ENCODE data around the gene MICAL3.
A peak's percentile ranks its signal among the peaks of the same experiment; 100 is the strongest.
"Not testable (repeated sequence)": the region's sequence is repeated elsewhere in the genome, so short reads cannot be mapped to it uniquely, and the experiment has no call there.

MICAL3 gene

DNA sequence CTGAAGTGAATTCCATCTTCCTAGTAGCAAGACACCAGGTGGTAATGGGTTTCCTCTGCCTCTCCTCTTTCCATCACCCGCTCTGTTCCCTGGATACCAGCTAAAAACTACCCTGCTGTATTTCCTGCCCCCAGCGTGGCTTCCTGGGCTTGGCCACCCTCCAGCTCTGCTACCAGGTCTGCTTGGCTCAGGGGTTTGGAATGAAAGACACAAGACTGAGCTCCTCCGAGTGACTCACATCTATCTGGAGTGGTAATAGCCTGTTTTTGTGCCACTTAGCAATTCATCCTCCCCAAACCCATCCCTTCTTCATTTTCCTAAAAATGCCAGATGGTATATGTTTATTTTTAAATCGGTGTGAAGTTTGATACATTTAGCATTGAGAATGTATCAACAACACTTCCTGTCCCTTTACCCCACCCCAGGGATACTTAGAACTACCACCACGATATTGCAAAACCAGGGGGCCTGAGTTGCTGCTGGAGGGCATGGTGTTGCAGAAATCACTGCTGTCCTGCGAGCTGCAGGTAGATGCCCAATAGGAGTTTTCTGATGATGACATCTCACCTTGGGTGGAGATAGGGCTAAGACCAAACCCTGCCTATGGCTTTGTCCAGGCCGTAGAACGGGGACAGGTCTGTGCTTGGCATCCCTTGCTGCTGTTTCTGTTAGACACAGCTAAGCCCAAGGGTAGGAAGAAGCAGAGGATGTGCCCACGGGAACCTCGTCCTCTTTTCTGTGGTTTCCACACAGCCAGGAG lies 7.5 kb upstream of the MICAL3 start:
- DNase-seq, result no peak

DNA sequence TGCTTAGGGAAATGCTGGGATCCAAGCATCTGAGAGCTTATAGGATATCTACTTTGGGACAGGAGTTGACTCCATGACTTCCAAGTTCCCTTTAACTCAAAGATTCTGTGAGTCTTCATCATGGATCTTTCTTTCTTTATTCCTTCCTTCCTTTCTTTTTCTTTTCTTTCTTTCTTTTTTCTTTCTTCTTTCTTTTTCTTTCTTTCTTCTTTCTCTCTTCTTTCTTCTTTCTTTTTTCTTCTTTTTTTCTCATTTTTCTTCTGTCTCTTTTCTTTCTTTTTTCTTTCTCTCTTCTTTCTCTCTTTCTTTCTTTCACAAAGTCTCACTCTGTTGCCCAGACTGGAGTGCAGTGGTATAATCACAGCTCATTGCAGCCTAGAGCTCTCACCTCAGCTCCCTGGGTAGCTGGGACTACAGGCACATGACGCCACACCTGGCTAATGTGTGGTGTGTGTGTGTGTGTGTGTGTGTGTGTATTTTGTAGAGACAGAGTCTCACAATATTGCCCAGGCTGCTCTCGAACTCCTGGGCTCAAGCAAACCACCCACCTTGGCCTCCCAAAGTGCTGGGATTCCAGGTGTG lies 5.4 kb upstream of the MICAL3 start:
- DNase-seq, result no peak

DNA sequence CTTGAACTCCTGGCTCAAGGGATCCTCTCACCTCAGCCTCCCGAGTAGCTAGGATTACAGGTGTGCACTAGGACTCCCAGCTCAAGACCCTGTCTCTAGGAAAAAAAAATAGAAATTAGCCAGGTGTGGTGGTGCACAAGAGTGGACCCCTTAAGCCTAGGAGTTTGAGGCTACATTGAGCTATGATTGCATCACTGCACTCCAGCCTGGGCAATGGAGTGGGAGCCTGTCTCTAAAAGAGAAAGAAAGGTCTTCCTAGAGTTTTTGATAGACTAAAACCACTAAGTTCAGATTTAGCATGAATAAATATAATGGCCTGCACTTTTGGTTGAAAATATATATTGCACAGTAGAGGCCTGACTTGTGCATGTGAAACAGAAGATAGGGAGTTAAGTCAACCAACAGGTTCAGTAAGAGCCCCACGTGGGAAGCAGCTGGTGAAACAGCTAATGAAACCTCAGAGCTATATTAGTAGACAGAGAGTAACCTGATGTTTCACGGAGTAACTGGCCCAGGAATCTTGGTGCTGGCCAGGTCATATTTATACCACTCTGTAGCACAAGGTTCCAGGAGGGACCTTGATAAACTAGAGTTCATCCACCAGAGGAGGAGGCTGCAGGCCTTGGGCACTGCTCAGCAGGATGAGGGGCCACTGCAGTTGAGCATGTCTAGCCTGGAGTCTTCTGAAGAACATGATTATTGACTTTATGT lies 4.6 kb upstream of the MICAL3 start:
- no peak for DNase-seq

DNA sequence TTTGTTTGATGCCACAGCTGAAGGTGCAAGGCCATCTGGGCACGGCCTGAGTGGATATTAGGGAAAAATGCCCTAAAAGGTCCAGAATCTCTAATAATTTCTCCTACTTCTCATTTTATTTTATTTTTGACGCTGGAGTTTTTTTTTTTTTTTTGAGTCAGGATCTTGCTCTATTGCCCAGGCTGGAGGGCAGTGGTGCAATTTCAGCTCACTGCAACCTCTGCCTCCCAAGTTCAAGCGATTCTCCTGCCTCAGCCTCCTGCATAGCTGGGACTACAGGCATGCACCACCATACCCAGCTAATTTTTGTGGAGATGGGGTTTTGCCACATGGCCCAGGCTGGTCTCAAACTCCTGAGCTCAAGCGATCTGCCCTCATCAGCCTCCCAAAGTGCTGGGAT lies 1.5 kb upstream of the MICAL3 start:
- DNase-seq, result not testable (repeated sequence)

DNA sequence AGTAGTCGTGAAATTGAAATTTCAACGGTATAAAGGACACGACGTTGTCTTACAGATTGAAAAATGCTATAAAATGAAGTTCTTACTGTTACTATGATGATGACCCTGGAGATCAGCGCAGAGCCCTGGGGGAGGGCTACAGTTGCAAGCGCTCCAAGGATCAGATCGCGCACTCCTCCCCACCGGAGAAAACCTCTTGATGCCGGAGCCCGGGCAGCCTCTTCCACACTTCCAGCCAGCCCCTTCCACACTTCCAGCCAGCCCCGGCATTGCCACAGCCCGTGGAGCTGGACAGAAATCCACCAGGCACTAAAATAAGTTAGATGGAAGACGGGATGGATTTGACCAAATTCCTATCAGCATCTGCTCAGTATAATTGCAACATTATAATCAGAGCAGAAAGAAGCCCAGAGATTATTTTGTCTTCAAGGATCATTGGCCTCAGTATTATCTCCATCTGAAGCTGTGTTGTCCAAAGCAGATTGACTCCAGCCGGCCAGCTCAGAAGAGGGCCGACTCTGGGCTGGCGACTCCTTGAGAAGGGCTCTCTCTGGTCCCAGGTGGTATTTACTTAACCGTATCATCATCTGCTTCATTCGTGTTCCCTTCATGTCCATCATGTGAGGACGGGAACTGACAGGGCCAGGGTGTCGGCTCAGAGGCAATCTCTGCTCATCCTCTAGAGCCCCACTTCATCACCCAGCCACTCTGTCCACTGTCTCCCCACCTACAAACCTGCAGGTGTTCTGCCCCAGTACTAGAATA lies 777 bp upstream of the MICAL3 start:
- no peak for DNase-seq

DNA sequence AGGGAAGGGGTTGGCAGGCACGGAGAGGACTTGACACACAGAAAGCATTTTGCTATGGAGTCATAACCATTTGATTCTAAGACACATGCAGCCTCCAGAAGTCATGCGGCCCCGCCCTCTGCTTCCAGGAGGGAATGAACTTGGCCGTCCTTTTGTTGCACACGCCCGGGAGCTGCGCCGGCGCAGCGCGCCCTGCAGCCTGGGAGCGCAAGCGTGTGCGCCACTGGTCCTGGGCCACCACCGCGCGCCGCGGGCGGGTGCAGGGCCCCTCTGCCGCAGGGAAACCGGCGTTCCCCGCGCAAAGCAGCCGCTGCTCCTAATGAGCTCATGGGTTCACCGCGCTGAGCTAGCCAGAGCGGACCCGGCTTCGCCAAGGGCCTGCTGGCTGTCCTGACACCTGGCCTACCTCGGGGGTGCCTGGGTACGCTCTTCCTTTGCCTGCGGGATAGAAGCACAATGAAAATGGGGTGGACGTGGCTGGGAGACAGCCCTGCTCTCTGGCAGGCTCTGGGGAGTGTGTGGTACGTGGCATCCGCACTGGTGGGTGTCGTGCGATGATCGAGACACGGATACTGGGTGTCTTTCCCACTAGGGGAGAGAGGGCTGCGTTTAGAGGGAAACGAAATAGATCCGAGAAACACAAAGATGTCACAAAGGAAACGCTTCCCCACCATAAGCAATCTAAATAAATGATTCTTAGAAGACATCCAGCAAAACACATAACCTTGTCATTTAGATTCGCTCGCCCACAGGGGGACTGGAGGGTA lies 669 bp downstream of the MICAL3 start:
- DNase-seq, result peak; percentile 12

DNA sequence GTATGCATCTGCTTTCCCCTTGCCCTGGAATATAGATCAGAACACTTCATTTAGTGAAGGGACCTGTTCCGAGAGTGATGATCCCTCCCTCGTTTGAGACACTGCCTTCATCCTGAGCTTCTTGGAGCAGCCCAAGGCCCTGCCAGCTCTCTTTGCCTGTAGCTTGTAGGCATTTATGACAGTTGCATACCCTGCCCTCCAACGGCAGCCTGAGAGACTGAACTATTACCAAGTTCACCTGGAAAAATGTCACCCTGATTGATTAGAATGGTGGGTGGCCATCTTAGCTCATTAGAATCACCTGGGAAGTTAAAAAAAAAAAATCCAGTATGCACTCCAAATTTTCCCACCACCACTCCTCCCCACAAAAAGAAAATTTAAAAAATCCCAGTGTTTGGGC lies 1.5 kb downstream of the MICAL3 start:
- DNase-seq, result no peak

DNA sequence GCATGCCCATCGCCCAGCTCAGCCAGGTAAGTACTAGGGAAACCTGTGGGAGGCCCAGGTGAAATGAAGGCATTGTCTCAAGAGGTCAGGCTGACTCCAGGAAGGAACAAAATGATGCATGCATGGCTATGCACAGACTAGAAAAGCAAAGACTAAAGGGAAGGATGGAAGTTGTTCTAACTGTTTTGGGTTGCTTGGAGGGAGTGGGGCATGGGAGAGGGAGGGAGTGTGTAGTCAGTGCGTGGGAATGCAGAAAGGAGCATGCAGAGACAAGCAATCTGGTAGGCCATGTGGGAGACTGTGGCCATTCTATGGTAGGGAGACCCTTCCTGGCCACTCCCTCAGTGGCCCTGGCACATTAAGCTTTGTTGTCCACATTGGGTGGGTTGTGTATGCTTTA lies 2.9 kb downstream of the MICAL3 start:
- no peak for DNase-seq

DNA sequence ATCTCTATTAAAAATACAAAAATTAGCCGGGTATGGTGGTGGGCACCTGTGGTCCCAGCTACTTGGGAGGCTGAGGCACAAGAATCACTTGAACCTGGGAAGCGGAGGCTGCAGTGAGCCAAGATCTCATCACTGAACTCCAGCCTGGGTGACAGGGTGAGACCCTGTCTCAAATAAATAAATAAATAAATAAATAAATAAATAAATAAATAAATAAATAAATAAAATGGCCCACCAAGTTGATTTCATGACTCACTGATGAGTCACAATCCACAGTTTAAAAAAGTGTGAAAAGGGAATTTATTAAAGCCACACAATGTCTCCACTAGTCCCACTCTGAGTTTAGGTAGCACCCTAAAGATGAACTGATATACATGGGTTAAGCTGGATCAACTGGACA lies 3.6 kb downstream of the MICAL3 start:
- DNase-seq, result not testable (repeated sequence)

DNA sequence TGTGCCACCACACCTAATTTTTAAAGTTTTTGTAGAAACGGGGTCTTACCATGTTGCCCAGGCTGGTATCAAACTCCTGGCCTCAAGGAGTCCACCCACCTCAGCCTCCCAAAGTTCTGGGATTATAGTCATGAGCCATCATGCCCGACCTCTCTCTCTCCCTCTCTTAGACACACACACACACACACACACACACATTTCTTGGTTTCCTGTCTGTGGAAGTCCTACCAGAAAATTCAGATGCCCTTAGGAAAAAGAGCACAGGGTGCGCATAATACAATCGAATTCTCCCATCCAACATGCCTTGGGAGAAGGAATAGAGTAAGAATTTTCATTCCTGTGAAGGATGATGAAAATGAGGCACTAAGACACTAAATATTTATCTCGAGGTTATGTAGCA lies 10.4 kb downstream of the MICAL3 start:
- no peak for DNase-seq

DNA sequence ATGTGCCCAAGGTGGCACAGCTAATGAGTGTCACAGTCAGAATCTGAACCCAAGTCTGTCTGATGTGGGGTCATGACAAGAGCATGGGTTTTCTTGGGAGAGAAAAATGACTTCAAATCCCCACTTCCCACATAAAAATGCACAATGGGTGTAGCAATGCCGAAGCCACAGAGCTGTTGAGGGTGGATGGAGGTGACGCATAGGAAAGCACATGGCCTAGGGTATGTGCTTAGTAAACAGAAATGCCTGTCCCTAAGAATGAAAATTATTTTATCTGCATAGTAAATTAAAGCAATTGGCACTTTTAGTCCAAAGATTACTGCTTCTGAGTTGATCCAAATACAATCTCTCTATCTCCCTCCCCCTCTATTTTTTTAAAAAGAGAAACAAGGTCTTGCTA lies 10.9 kb downstream of the MICAL3 start:
- DNase-seq, result no peak

DNA sequence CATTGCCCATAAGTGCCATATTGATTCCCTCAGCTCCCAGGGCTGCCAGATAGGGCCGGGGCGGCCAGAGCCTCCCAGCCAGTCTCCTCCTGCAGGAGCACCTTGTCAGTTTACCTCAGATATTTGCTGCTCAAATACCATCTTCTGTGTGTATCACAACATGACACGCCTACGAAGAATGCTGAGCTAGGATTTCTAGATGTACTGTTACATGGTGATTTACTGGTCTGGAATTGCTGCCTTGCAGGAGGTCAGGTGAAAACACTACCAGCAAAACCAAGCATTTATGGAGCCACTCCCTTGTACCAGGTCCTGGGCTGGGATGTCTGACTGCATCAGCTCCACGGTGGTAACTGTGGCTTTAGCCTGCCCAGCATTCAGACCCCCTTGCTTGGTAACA lies 11.8 kb downstream of the MICAL3 start:
- DNase-seq, result no peak

DNA sequence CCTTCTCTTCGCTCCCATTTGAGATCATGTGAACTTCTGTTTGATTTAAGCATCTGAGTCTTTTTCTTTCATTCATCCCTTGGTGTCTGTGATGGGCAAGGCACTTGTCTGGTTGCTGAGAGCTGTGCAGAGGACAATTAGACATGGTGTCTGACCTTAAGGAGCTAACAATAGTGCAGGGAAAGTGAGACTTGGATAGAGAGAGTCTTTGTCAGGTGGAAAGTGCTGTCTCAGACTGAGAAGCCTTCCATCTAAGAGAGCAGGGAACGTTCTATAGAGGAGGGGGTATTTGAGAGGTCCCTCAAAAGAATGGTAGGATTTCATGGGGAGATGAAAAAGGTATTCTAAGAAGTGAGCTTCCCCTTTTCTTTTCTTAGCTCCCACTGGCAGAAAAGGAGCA lies 14.1 kb downstream of the MICAL3 start:
- DNase-seq, result no peak

DNA sequence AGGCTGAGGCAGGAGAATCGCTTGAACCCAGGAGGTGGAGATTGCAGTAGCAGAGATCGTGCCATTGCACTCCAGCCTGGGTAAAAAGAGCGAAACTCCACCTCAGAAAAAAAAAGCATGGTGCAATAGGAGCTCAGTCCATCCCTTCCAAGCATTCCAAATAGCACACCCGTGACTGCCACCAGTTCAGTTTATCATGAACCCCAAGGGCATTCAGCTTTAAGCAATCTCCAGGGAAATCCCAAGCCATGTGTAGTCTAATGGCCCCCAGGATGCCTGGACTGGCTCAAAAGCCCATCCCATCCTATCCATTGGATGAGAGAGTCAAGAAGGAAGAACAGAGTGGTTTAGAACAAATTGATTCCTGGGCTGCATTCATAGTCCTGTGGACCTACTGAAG lies 16.2 kb downstream of the MICAL3 start:
- DNase-seq, result no peak

DNA sequence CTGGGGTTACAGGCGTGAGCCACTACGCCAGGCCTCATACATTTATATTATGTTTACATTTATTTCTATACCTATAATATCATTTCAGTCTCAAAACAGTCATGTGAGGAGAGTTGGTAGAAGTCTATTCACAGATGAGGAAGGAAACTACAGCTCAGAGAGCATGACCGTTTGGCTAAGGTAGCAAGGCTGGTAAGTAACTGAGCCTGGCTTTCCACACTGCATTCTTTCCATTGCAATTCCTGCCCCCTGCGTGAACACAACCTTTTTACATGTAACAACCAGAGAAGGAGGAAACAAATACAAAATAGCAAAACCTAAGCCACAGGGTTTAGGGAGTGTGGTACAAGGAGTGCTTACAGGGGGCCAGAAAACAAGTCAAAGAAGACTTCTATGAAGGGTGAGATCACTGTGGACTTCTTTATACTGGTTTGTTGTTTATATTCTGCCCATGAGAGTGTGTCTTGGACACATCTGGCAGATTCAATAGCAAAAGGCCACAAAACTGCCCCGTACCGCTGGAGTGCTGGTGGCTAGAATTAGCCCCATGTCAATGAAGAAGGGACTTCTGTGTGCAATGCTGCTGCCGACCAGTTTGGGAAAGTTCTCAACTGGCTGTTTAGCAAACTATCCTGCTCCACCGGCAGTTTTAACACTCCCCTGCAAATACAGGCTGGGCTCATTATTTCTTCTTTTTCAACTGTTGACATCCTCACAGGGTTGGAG lies 19.0 kb downstream of the MICAL3 start:
- DNase-seq, result no peak

DNA sequence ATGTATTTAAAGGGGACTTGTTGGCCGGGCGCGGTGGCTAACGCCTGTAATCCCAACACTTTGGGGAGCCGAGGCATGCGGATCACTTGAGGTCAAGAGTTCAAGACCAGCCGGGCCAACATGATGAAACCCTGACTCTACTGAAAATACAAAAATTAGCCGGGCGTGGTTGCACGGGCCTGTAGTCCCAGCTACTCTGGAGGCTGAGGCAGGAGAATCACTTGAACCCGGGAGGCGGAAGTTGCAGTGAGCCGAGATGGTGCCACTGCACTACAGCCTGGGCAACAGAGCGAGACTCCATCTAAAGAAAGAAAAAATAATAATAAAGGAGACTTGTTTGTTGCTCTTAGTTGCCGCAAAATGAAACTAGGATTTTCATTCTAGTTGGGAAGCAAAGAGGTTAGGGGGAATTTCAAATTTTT lies 22.5 kb downstream of the MICAL3 start:
- DNase-seq, result not testable (repeated sequence)

DNA sequence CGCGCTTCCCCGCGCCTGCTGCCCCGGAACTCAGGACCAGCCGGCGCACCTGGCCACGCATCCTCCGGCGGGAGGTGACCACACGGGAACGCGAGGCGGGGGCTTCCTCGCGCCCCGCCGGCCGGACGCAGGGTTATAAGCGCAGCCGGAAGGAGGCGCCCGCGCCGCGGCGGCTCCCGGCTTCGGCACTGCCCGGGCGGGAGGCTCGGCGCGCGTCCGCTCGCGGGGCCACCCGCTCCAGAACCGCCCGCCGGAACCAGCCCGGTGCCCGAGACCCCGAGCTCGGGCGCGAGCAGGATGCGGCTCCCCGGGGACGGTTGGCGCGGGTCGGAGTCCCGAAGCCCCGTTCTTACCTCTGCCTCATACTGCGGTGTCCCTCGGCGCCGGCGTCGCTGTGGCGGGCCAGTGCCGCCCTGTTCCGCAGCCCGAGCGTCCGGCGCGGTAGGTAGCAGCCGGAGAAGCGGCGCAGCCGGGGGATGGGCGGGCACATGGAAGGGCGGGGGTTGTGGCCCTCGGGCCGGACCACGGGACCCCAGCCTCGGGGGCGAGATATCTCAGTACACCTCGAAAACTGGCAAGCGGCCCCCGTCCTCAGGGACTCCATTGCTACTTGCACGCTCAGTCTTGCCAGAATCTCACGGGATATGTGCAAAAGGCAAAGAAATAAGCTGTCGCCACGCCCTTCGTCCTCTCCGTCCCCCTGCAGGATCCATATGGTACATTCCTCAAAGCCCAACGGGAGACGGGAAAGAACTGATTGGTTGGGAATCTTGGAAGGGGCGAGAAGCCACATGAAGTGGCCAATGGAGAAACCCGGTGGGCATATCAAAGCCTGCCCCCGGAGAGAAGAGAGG lies 23.1 kb downstream of the MICAL3 start:
- peak; percentile 80 for DNase-seq

DNA sequence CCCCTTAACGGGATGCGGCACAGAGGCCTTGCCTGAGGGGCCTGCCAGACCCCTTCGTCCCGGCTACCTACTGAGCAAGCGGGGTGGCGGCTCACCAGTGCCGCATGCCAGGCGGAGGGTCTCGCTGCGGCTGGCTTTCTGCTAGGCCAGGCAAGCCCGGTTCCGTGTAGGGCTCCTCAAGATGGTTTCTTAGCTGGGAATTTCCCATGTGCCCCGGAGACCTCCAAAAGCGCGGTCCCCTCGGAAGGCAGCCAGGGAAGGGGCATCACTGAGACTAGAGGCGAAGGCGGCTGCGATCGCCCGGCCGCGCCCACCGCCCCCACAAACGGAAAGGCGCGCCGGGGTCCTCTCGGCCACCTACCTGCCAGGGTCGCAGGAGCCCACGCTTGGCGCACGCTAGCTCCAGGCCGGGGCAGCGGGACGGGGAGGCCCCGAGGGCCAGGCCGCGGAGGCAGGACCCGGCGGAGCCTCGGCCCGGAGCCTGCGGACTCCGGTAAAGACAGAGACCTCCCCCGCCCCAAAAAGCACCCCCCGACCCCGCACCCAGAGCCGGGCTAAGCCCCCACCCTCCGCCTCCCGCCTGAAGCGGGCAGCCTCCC lies 23.8 kb downstream of the MICAL3 start:
- DNase-seq, result peak; percentile 61

DNA sequence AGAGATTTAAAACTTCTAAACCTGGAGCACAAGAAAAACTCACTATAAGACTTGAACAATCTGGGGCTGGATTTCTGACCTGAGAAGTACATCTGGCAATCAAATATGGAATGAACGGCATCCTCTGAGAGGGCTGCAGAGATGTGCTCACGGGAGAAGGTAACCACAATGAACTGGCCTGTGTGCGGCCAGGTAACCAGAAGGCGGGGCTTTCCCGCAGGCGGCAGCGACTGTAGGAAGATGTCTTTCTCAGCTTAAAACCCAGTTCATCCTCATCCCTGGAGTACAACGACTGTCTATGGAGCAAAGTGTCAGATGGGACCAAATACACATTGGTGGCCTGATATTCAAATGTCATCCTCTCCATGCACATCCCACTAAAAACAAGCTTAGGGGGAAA lies 24.5 kb downstream of the MICAL3 start:
- DNase-seq, result peak; percentile 26

DNA sequence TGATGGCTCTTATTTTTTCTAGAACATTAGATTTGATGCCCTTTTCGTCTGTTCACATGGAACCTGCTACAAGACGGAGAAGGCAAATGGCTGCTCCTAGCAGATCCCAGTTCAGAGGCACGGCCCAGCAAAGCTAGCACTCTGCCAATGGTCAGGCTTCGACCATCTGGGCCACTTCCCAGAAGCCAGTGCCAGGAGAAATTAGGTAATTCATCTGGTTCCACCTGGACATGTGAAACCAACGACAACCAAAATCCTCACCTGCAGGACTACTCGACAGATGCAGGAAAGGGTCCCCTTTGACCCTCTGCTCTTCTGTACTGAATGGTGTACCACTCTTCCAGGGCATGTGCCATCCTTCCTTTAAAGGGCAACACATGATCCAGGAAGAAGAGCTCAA lies 25.4 kb downstream of the MICAL3 start:
- DNase-seq, result no peak

DNA sequence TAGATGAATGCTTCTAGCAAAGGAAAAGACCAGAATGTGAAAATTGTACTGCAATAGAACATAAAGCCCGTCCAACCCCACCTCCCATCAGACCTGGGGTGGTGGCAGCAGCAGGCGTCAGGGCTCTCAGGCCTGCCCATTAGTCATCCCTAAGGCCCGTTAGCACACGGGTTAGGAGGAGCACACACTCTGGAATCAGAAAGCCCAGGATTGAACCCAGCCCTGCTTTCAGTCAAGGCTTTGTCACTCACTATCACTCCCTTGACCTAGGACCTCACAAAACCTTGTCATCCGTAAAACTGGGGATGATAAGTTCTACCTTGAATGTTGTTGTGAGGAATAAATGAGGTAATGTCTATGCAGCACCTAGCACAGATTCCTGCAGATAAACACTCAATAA lies 26.9 kb downstream of the MICAL3 start:
- DNase-seq, result no peak

Measured in CD4-positive, alpha-beta T cell treated with Interleukin-12 subunit alpha and Interleukin-12 subunit beta, for 1 hour (primary cell).